ENCODE data around the gene DENND1C.

The DENND1C gene

GRCh38 chr19:6495947-6496346 is 14.4 kb upstream of the DENND1C start:
- Mint-ChIP-seq H3K4me1 (ENCODE audit: low read depth) (peaks cover 10% of the 10 kb centered on the region), H3K27me3 (peaks cover 5% of the 10 kb centered on the region), H3K27ac (no peak overlapping the region), H3K9me3 (peaks cover 5% of the 10 kb centered on the region), H3K4me3 (no peak overlapping the region), H3K36me3 (ENCODE audit: low read depth) (no peaks in the 10 kb centered on the region)
- DNase-seq: no peak

- Mint-ChIP-seq H3K4me1 (ENCODE audit: low read depth) (peaks cover 18% of the 10 kb centered on the region), H3K27ac (no peak overlapping the region), H3K36me3 (ENCODE audit: low read depth) (no peaks in the 10 kb centered on the region), H3K27me3 (no peaks in the 10 kb centered on the region), H3K9me3 (peaks cover 5% of the 10 kb centered on the region), H3K4me3 (no peak overlapping the region)
- DNase-seq: no peak
Measured at GRCh38 chr19:6494438-6495036, 12.9 kb upstream of the DENND1C start.

- no peaks in the 10 kb centered on the region for H3K36me3 Mint-ChIP-seq (ENCODE audit: low read depth)
- no peaks in the 10 kb centered on the region for H3K27me3 Mint-ChIP-seq
- H3K4me1 Mint-ChIP-seq (ENCODE audit: low read depth): peaks cover 20% of the 10 kb centered on the region
- H3K9me3 Mint-ChIP-seq: peaks cover 5% of the 10 kb centered on the region
- no peak overlapping the region for H3K4me3 Mint-ChIP-seq
- DNase-seq: no peak
- H3K27ac Mint-ChIP-seq: no peak overlapping the region
Measured at GRCh38 chr19:6491802-6492592, 10.4 kb upstream of the DENND1C start.

GRCh38 chr19:6490134-6490533 is 8.5 kb upstream of the DENND1C start:
- Mint-ChIP-seq H3K9me3 (peaks cover 5% of the 10 kb centered on the region), H3K27me3 (no peaks in the 10 kb centered on the region), H3K4me1 (ENCODE audit: low read depth) (peaks cover 20% of the 10 kb centered on the region), H3K36me3 (ENCODE audit: low read depth) (no peaks in the 10 kb centered on the region), H3K27ac (peak overlapping the region; percentile 82), H3K4me3 (peak overlapping the region; percentile 72)
- DNase-seq: no peak

GRCh38 chr19:6489278-6490061 is 7.9 kb upstream of the DENND1C start:
- Mint-ChIP-seq H3K4me1 (ENCODE audit: low read depth) (peaks cover 20% of the 10 kb centered on the region), H3K4me3 (peak overlapping the region; percentile 72), H3K27ac (peak overlapping the region; percentile 82), H3K9me3 (peaks cover 5% of the 10 kb centered on the region), H3K27me3 (no peaks in the 10 kb centered on the region), H3K36me3 (ENCODE audit: low read depth) (no peaks in the 10 kb centered on the region)
- no peak for DNase-seq

GRCh38 chr19:6484831-6485230 is 3.2 kb upstream of the DENND1C start:
- peaks cover 13% of the 10 kb centered on the region for H3K36me3 Mint-ChIP-seq (ENCODE audit: low read depth)
- H3K4me3 Mint-ChIP-seq: no peak overlapping the region
- H3K27me3 Mint-ChIP-seq: no peaks in the 10 kb centered on the region
- H3K4me1 Mint-ChIP-seq (ENCODE audit: low read depth): peaks cover 33% of the 10 kb centered on the region
- no peak for DNase-seq
- no peaks in the 10 kb centered on the region for H3K9me3 Mint-ChIP-seq
- H3K27ac Mint-ChIP-seq: no peak overlapping the region

- no peak for DNase-seq
- Mint-ChIP-seq H3K27me3 (no peaks in the 10 kb centered on the region), H3K4me1 (ENCODE audit: low read depth) (peaks cover 32% of the 10 kb centered on the region), H3K36me3 (ENCODE audit: low read depth) (peaks cover 18% of the 10 kb centered on the region), H3K27ac (peak overlapping the region; percentile 54), H3K9me3 (no peaks in the 10 kb centered on the region), H3K4me3 (no peak overlapping the region)
Measured at GRCh38 chr19:6484230-6484629, 2.6 kb upstream of the DENND1C start.

GRCh38 chr19:6483235-6483634 is 1.6 kb upstream of the DENND1C start:
- no peak for DNase-seq
- peaks cover 31% of the 10 kb centered on the region for H3K4me1 Mint-ChIP-seq (ENCODE audit: low read depth)
- H3K9me3 Mint-ChIP-seq: no peaks in the 10 kb centered on the region
- peak overlapping the region; percentile 96 for H3K27ac Mint-ChIP-seq
- H3K27me3 Mint-ChIP-seq: no peaks in the 10 kb centered on the region
- peaks cover 22% of the 10 kb centered on the region for H3K36me3 Mint-ChIP-seq (ENCODE audit: low read depth)
- H3K4me3 Mint-ChIP-seq: no peak overlapping the region

GRCh38 chr19:6482343-6482686 is 728 bp upstream of the DENND1C start:
- peak overlapping the region; percentile 96 for H3K27ac Mint-ChIP-seq
- no peaks in the 10 kb centered on the region for H3K9me3 Mint-ChIP-seq
- no peak for DNase-seq
- no peaks in the 10 kb centered on the region for H3K27me3 Mint-ChIP-seq
- H3K4me1 Mint-ChIP-seq (ENCODE audit: low read depth): peaks cover 31% of the 10 kb centered on the region
- H3K4me3 Mint-ChIP-seq: peak overlapping the region; percentile 95
- H3K36me3 Mint-ChIP-seq (ENCODE audit: low read depth): peaks cover 24% of the 10 kb centered on the region

GRCh38 chr19:6480848-6481415 is 655 bp downstream of the DENND1C start:
- DNase-seq: peak; percentile 63

GRCh38 chr19:6479836-6480398 is 1.7 kb downstream of the DENND1C start:
- H3K27me3 Mint-ChIP-seq: no peaks in the 10 kb centered on the region
- peaks cover 44% of the 10 kb centered on the region for H3K36me3 Mint-ChIP-seq (ENCODE audit: low read depth)
- peak overlapping the region; percentile 95 for H3K4me3 Mint-ChIP-seq
- peaks cover 31% of the 10 kb centered on the region for H3K4me1 Mint-ChIP-seq (ENCODE audit: low read depth)
- DNase-seq: no peak
- H3K9me3 Mint-ChIP-seq: no peaks in the 10 kb centered on the region
- peak overlapping the region; percentile 96 for H3K27ac Mint-ChIP-seq

More at GRCh38 chr19:6480848-6481415, 655 bp downstream of the DENND1C start:
- peak overlapping the region; percentile 95 for H3K4me3 Mint-ChIP-seq
- peaks cover 37% of the 10 kb centered on the region for H3K36me3 Mint-ChIP-seq (ENCODE audit: low read depth)
- H3K27ac Mint-ChIP-seq: peak overlapping the region; percentile 96
- H3K4me1 Mint-ChIP-seq (ENCODE audit: low read depth): peaks cover 31% of the 10 kb centered on the region
- H3K27me3 Mint-ChIP-seq: no peaks in the 10 kb centered on the region
- H3K9me3 Mint-ChIP-seq: no peaks in the 10 kb centered on the region

GRCh38 chr19:6478815-6479214 is 2.8 kb downstream of the DENND1C start:
- peaks cover 54% of the 10 kb centered on the region for H3K36me3 Mint-ChIP-seq (ENCODE audit: low read depth)
- no peak for DNase-seq
- H3K27ac Mint-ChIP-seq: peak overlapping the region; percentile 80
- H3K9me3 Mint-ChIP-seq: no peaks in the 10 kb centered on the region
- H3K4me3 Mint-ChIP-seq: no peak overlapping the region
- no peaks in the 10 kb centered on the region for H3K27me3 Mint-ChIP-seq
- H3K4me1 Mint-ChIP-seq (ENCODE audit: low read depth): peaks cover 32% of the 10 kb centered on the region

GRCh38 chr19:6476896-6477431 is 4.6 kb downstream of the DENND1C start:
- peaks cover 64% of the 10 kb centered on the region for H3K36me3 Mint-ChIP-seq (ENCODE audit: low read depth)
- H3K9me3 Mint-ChIP-seq: no peaks in the 10 kb centered on the region

More at GRCh38 chr19:6476896-6477431, 4.6 kb downstream of the DENND1C start:
- no peak for DNase-seq
- Mint-ChIP-seq H3K27ac (no peak overlapping the region), H3K4me1 (ENCODE audit: low read depth) (peaks cover 21% of the 10 kb centered on the region), H3K27me3 (no peaks in the 10 kb centered on the region), H3K4me3 (no peak overlapping the region)
